ENCODE measurements around the gene HIVEP1. TPM values are rescaled to one million over a fixed set of nuclear protein-coding genes. Genes with fewer than 3 reads are reported as not detected.

The HIVEP1 gene
- total and polyA plus RNA-seq, 2 of the 8 experiments (the other 6 are each of a cell fraction or from before 2014, with no cell fraction given): 22.6 to 23.1 TPM

GRCh38 chr6:11999246-11999645, 12.9 kb upstream of the HIVEP1 start (continued):
- TF ChIP-seq KDM1A (IDR thresholded peaks at IDR 0.05; ENCODE audit: borderline replicate concordance, low read length) (no peak), POLR2AphosphoS5 (IDR thresholded peaks at IDR 0.05; ENCODE audit: low read depth, low read length) (no peak), HDAC6 (IDR thresholded peaks at IDR 0.05; ENCODE audit: low read depth, low read length) (no peak)
